ENCODE data around the gene ZFP14. TPM values are rescaled to one million over a fixed set of nuclear protein-coding genes. Genes with fewer than 3 reads are reported as not detected.

The ZFP14 gene
- total RNA-seq, 1 donor from 2014 or later = 10.4 TPM

- Mint-ChIP-seq H3K4me1 (peaks cover 30% of the 10 kb centered on the region), H3K27me3 (peaks cover 15% of the 10 kb centered on the region), H3K36me3 (ENCODE audit: low read depth) (peaks cover 12% of the 10 kb centered on the region), H3K9me3 (peaks cover 3% of the 10 kb centered on the region), H3K4me3 (peak within 1 kb of the TSS; percentile 97), H3K27ac (peak within 1 kb of the TSS; percentile 97)
- ATAC-seq (ENCODE audit: low read depth) (peak; percentile 95), DNase-seq (peak; percentile 87)
- ChIA-PET POLR2A (interaction anchor here (0.5 to 3.1 kb wide), 13 partner anchors 11 to 673 kb away, joined by 3 to 14 read pairs (median 3); partner anchors contain the start of genes PSENEN, U2AF1L4, ZFP14 and ZNF260), CTCF (no interaction called here)
- intact Hi-C loops (cut with micrococcal nuclease) = loop anchor here (1.0 to 10.0 kb wide), 5 partner anchors 39 to 156 kb away; partner anchors contain the start of genes ZFP14, ZNF529 and ZNF566
- no peak for TF ChIP-seq CTCF (IDR thresholded peaks at IDR 0.05)
Measured at GRCh38 chr19:36418287-36419001, 39.4 kb upstream of the ZFP14 start, which contains the start of gene ZFP82. Gene ZFP82 (minus strand): TSS chr19:36418644. CDS start chr19:36409789, 8,855 bp downstream.

- H3K9me3 Mint-ChIP-seq = peaks cover 3% of the 10 kb centered on the region
- no peak for TF ChIP-seq CTCF (IDR thresholded peaks at IDR 0.05)
- H3K36me3 Mint-ChIP-seq (ENCODE audit: low read depth) = peaks cover 16% of the 10 kb centered on the region
- peak overlapping the region; percentile 97 for H3K27ac Mint-ChIP-seq
- POLR2A ChIA-PET = interaction anchor here (0.6 to 3.1 kb wide), 6 partner anchors 13 to 672 kb away, joined by 3 to 14 read pairs (median 4); partner anchors contain the start of genes PSENEN, U2AF1L4, ZFP14 and ZNF566
- intact Hi-C loops (cut with micrococcal nuclease) = loop anchor here (1.0 to 10.0 kb wide), 5 partner anchors 39 to 157 kb away; partner anchors contain the start of genes ZFP14, ZNF529 and ZNF566
- no peak for ATAC-seq (ENCODE audit: low read depth)
- no peak for DNase-seq
- peaks cover 13% of the 10 kb centered on the region for H3K27me3 Mint-ChIP-seq
- peaks cover 31% of the 10 kb centered on the region for H3K4me1 Mint-ChIP-seq
- CTCF ChIA-PET = interaction anchor here (1.0 kb wide), 1 partner anchor 65 kb away, joined by 5 read pairs; no protein-coding TSS in a partner anchor
- peak overlapping the region; percentile 97 for H3K4me3 Mint-ChIP-seq
Measured at GRCh38 chr19:36417752-36418286, 38.8 kb upstream of the ZFP14 start.

- intact Hi-C loops (cut with micrococcal nuclease) = loop anchor here (10.0 kb wide), 1 partner anchor 165 kb away; the partner anchor contains the start of gene ZNF529
- H3K27ac Mint-ChIP-seq = no peak overlapping the region
- CTCF ChIA-PET = no interaction called here
- H3K36me3 Mint-ChIP-seq (ENCODE audit: low read depth) = peaks cover 61% of the 10 kb centered on the region
- DNase-seq (no peak), ATAC-seq (ENCODE audit: low read depth) (no peak)
- POLR2A ChIA-PET = interaction anchor here (0.6 kb wide), 1 partner anchor 334 kb away, joined by 4 read pairs; no protein-coding TSS in a partner anchor
- no peak overlapping the region for H3K4me3 Mint-ChIP-seq
- H3K27me3 Mint-ChIP-seq = no peaks in the 10 kb centered on the region
- H3K9me3 Mint-ChIP-seq = no peaks in the 10 kb centered on the region
- peaks cover 5% of the 10 kb centered on the region for H3K4me1 Mint-ChIP-seq
- no peak for TF ChIP-seq CTCF (IDR thresholded peaks at IDR 0.05)
Measured at GRCh38 chr19:36409841-36410240, 30.8 kb upstream of the ZFP14 start.

GRCh38 chr19:36408101-36408500 is 29.1 kb upstream of the ZFP14 start:
- no peaks in the 10 kb centered on the region for H3K27me3 Mint-ChIP-seq
- POLR2A ChIA-PET = no interaction called here
- intact Hi-C loops (cut with micrococcal nuclease) = no loop called here
- peaks cover 5% of the 10 kb centered on the region for H3K4me1 Mint-ChIP-seq
- no peak overlapping the region for H3K4me3 Mint-ChIP-seq
- no peak for TF ChIP-seq CTCF (IDR thresholded peaks at IDR 0.05)
- no peak overlapping the region for H3K27ac Mint-ChIP-seq
- DNase-seq (no peak), ATAC-seq (ENCODE audit: low read depth) (no peak)
- no peaks in the 10 kb centered on the region for H3K9me3 Mint-ChIP-seq
- CTCF ChIA-PET = no interaction called here
- peaks cover 68% of the 10 kb centered on the region for H3K36me3 Mint-ChIP-seq (ENCODE audit: low read depth)

- Mint-ChIP-seq H3K36me3 (ENCODE audit: low read depth) (peaks cover 63% of the 10 kb centered on the region), H3K27ac (no peak overlapping the region), H3K4me3 (no peak overlapping the region), H3K4me1 (peaks cover 22% of the 10 kb centered on the region), H3K9me3 (peaks cover 7% of the 10 kb centered on the region), H3K27me3 (no peaks in the 10 kb centered on the region)
- POLR2A ChIA-PET = interaction anchor here (1.4 kb wide), 1 partner anchor 14 kb away, joined by 3 read pairs; the partner anchor contains the start of gene ZFP82
- no peak for ATAC-seq (ENCODE audit: low read depth)
- no peak for DNase-seq
- no peak for TF ChIP-seq CTCF (IDR thresholded peaks at IDR 0.05)
- intact Hi-C loops (cut with micrococcal nuclease) = no loop called here
- CTCF ChIA-PET = no interaction called here
Measured at GRCh38 chr19:36404498-36404897, 25.5 kb upstream of the ZFP14 start.
